DMS153 treated with DMSO at 0.1 percent for 48 hours (cell line): ENCODE measurements around the gene JAKMIP3.

Experiments
- DNase-seq: peaks from one replicate; lab custom pipeline; 2025; ENCODE audit not compliant: unreplicated experiment; lab: John Stamatoyannopoulos, UW

Gene JAKMIP3

DNA sequence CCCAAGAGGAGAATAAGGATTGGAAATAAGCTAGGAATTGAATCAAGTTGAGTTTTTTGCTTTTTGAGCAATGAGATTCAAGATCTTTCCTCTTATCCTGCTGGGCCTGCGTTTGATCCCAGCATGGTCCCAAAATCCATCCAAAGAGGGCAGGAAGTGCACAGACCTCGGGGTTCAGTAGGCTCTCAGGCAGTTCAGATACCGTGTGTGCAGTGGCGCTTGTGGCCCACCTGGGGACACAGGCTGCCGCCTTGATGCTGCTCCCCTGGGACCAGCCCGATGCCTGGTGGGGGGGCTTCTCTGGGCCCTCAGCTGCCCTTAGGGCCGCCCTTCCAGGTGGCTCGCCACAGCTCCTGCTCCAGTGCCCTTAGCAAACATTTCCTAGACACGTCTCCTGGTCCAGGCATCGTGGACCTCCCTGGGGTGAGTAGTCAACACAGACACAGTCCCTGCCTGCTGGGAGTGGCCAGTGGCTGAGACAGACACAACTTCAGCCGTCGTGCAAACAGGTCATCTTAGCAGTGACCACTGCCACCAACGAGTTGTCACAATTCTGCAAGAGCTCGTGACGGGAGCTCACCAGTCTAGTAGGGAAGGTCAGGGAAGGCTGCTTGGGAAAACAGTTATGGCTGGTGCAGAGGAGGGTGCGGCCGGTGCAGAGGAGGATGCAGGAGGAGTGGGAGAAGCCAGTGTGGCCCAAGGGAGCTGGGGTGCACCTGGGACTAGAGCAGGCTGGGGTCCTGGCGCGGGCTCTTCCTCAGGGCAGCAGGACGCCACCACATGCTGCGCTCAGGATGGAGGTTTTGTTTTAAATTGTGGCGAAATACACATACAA is 21.7 kb upstream of the JAKMIP3 start:
- DNase-seq: no peak

DNA sequence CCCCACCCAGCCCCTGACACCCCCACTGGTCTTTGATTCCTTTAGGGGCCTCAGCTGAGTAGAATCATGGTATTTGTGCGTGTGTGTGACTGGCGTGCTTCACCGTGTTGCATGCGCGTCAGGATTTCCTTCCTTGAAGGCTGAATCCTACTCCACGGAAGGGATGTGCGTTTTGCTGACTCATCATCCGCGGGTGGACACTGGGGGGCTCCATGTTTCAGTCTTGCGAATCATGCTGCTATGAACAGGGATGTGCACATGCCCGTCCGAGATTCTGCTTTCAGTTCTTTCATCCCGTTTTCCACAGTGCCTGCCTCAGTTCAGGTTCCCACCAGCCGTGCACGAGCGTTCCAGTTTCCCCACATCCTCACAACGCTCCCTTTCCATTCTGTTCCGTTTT is 20.9 kb upstream of the JAKMIP3 start:
- no peak for DNase-seq

DNA sequence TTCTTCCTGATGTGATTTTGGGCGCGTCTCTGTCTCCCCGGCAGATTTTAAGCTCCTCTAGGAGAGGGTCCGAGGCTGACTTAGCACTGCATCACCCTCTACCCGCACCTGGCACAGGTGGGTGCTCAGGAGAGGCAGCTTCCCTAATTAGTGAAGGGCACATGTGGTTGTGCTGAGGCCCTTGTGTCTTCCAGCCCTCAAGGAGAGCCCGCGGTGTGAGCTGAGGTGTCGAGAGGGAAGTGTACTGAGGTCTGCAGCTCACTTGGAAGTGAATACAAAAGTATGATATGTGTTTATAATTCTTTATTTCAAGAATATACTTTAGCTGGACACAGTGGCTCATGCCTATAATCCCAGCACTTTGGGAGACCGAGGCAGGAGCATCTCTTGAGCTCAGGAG is 20.4 kb upstream of the JAKMIP3 start:
- no peak for DNase-seq

DNA sequence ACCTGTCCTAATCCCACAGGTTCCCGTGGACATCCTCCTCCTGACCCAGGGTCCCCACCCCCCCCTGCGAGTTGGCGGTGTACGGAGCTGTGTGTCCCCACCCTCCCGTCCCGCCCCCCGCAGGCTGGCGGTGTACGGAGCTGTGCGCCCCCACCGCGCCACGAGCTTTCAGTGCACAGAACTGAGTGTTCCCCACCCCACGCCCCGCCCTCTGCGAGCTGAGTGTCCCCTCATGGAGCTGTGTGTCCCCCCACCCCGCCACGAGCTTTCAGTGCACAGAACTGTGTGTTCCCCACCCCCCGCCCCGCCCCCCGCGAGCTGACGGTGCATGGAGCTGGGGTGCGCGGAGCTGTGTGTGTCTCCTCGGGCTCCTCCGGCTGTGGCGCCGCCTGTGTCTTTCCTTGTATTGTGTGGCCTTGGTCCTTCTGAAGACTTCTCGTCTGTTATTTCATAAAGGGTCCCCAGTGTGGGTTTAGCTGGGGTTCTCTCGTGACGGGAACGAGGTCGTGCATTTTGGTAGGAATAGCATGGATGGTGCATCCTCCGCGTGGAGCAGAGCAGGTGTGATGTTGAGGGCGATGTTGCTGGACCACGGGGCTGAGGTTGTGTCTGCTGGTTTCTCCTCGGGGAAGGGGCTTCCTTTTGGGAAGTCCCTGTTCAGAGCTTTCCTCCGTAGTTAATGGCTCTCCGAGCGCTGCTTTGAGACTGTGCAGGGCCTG is 18.0 kb upstream of the JAKMIP3 start:
- DNase-seq: no peak

DNA sequence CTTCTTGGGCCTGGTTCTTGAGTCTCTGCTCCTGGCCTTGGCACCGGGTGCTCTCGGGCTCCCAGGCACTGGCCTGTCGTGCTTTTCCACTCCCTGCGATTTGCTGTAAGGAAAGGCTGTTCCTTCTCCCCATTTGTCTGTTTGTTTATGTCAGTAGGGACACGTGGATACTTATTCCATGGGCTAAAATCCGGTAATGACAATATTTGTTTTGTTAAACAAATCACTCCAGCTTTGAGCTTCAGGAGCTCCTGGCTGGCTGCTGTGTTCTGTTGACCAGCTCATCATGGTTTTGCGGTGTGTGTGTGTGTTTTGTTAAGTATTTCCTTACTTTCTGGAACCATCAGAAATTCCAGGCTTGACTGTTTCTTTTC is 17.5 kb upstream of the JAKMIP3 start:
- DNase-seq: no peak

DNA sequence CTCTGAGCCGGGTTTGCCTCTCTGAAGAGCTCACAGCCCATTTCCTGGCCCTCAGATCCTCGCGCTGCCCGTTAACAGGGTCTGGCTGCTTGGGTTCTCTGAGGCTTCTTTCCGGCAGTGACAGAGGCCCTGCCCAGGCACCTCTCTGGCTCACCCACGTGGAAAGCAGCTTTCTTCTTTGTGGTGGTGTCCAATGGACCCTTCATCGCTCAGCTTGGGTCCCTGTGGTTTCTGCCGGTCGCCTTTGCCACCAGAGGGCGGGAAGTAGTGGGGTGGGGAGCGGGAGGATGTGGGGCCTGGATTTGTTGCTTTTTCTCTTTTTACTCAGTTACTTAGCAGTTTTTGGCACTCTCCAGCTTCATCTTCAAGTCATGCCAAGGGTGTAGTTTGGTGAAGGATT is 15.6 kb upstream of the JAKMIP3 start:
- DNase-seq: no peak

DNA sequence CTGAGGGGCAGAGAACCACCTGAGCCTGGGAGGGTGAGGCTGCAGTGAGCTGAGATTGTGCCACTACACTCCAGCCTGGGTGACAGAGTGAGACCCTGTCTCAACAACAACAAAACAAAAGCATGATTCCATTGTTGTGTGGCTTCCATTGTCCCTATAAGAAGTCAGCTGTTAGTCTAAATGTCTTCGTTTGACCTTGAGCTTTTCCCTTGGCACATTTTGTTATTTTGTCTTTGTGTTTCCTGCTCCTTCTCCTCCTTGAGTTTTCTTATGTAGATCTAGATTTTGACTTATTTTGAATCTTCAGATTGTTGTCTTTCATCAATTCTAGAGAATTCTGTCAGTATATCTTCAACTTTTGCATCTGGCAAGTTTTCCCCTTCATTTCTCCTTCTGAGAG is 13.6 kb upstream of the JAKMIP3 start:
- DNase-seq: no peak

DNA sequence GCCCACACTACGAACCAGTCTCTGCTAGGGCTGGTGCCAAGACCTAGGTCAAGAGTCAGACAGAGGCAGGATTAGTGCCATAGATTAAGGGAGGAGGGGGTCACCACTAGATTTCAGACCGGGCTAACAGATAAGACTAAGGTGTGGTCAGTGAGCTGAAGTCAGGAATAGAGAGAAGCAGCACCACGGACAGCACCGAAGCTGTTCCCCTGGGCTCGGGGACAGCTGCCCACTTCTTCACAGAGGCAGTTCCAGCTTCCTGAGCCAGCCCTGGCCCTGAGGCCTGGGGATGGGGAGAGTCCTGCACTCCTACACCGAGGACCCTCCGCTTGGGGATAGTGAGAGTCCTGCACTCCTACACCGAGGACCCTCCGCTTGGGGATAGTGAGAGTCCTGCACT is 11.2 kb upstream of the JAKMIP3 start:
- DNase-seq: no peak

DNA sequence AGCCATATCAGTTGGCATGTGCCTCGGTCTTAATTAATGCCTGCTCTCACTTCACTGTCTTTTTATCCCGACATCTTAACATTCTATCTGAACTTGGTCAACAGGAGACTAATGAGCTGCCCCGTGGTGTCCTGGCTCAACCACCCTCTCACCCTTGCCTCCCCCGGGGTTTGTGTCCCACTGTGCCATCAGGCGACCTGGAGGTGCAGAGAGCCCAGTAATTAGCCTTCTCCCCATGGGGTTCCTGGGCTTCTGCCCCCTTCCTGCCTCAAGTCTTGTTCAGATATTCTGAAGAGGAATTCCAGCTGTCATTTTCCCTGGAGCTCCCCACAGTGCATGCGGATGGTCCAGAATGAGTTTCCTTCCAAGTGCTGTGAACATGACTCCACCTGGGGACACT is 10.1 kb upstream of the JAKMIP3 start:
- no peak for DNase-seq

DNA sequence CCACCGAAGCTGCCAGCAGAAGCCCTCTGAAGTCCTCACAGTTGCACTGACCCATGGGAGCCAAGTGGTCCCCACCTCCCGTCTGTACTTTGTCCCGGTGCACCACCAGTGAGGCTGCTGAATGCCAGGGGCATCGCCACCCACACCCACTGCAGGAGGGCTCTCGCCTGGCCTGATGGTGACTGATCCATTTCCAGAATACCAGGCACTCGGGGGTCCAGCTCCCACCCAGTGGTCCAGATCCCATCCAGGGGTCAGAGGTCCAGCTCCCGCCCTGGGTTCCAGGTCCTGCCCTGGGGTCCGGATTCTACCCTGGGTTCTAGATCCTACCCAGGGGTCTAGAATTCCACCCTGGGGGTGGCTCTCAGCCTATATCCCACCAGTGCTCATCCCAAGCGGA is 9.1 kb upstream of the JAKMIP3 start:
- DNase-seq: no peak

DNA sequence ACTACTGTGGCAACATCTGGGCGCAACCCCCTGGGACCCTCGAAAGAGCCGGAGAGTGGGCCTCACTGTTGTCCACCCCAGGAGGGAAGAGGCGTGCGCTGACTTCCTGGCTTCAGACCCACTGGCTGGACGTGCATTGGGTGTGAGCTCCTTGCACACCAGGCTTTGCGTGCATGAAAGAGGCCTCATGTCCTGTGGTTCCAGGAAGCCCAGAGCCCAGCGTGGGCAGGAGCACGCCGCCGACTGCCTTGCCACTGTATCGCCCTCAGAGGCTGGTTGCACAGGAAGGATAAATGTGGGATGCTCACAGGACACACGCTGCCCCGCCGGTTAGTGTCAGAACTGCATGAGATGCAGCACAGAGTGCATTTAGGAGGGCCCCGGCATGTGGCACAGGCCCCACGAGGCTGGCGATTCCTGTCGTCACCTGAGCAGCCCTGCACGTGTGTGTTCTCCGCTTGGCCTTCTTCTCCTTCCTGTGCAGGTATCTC is 8.5 kb upstream of the JAKMIP3 start:
- no peak for DNase-seq

DNA sequence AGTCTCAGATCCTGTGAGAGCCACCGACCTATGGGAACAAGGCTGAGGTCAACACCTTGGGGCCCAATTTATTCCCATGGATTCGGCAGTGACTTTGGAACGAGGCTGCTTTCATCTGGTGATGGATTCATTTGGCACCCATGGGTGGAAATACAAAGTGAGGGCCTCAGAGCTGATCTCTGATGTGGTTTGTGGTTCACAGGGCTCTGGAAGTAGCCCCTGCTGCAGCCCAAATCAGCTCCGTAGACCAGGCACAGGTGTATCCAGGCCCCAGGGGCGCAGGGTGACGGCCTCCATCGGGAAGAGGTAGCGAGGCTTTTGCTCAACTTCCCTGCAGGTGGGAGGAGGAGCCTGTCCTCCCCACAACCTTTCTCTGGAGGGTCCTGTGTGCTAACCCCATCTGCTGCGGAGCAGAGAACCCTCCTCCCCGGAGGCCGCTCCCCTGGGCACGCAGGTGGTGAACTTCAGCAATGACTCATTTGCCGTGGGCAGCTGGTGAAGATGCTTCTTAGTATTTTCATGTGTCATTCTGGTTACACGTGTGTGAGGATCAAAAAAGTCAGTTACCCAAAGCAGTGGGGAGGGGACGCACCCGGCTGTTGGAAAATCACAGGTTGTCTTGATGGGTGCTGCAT is 7.5 kb upstream of the JAKMIP3 start:
- no peak for DNase-seq

DNA sequence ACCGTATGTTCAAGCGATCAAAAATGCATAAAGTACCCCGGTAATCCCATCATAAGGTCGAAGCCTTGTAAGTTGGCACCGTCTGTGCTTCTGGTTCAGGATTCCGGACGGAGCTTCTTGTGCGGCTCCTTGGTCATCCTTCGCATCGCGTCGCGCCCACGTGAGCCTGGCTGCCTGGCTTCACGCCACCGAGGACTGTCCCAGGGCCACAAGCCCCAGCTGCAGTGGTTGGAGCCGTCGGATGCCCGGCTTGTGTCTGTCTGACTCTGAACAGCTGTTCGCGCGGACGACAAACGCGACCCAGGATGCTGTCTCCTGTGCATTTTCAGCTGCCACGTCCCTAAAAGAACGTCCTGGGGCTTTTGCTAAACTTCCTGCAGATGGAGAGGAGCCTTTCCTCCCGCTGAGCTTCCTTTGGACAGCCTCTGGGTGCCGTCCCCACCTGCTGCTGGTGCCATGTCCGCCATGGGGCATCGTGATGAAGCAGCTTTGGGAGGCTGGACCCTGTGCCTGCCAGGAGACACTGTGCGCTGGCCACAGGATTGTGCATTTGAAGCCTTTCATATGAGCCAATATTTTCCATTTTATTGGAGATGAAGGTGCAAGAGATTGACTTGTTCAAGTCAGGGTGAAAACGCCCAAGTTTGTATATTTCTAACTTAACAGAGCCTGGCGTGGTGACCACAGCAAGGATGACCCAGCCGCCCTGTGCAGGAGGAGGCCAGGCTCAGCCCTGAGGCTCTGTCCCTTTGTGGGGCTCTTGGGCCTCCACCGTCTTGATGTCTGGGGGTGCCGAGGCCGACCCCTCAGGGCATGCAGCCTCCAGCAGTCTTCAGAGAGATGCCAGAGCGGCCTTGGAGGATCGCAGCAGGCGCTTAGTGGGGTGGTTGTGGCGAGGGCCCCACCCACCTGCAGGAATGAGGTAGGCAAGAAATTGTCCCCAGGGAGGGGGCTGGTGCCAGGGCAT is 6.7 kb upstream of the JAKMIP3 start:
- DNase-seq: no peak

DNA sequence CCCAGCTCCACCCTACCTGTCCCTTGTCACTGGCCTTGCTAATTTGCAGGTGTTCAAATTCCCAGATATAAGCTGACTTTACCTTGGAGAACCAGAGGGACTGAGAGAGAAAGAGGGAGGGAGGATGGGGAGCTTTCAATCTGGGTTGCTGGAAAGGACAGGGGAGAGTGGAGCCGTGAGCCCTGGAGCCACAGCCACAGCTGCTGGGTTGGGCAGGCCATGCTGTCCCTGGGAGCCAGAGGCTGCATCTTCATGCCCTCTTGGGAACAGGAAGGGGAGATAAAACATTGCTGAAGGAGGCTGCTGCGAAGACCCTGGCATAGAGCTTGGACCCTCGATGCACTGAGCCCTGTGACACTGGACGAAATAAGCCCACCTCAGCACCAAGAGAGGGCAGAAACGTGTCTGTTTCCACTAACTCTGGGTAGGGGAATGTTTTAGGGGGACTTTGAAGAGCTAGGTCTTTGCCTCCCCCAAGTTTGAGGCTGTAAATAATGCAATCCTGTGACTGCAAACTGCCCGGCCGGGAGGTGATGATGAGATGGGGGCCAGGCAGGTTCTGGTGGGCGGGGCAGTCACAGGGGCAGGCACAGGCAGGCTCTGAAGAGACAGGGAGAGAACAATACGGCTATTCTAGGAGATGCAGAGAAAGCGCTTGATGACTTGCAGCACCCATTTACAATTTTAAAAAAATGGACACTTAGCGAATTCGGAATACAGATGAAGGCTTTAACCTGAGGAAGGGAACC is 5.8 kb upstream of the JAKMIP3 start:
- DNase-seq: no peak

DNA sequence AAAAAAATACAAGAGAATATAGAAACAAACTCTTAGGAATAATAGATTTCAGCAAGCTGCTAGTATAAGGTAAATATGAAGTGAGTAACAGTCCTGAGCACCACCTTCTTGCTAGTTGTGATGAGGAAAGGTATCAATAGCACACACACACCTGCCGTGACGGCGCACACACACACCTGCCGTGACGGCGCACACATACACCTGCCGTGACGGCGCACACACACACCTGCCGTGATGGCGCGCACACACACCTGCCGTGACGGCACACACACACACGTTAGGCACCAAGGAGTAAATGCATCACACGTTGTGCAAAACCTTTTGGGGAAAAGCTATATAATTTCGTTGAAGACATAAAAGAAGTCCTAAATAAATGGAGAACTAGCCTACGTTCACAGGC is 4.7 kb upstream of the JAKMIP3 start:
- DNase-seq: no peak

DNA sequence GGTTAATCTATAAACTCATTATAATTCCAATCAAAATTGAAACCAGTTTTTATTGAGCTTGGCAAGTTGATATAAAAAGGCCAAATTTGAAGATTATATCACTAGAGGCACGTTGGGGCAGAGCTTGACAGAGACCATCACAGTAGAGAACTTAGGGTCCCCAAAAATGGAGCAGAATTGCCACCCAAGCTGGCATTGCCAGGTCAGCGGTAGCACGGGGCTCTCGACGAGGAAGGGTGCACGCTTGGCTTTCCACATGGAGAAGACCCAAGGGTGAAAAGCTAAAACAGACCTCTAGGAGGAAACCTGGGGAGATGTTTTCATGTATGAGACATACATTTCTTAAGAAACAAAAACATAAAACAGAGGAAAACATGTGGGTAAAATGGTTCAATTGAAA is 4.3 kb upstream of the JAKMIP3 start:
- DNase-seq: no peak

DNA sequence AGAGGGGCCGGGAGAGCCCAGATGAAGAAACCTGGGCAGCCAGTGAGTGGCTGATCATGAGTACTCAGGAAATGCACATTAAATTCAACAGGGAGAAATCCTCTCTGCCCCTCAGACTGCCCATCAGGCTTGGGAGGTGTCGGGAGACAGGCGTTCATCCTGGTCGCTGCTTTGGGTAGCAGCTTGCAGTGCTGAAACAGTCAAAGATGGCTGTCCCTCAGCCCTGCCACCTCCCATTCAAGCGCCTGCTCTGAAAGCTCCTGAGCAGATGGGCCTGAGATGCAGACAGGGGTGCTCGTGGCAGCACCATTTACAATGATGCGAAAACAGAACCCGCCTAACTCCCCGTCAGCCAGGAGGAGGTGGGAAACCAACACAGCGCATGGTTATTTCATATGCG is 3.6 kb upstream of the JAKMIP3 start:
- DNase-seq: no peak

DNA sequence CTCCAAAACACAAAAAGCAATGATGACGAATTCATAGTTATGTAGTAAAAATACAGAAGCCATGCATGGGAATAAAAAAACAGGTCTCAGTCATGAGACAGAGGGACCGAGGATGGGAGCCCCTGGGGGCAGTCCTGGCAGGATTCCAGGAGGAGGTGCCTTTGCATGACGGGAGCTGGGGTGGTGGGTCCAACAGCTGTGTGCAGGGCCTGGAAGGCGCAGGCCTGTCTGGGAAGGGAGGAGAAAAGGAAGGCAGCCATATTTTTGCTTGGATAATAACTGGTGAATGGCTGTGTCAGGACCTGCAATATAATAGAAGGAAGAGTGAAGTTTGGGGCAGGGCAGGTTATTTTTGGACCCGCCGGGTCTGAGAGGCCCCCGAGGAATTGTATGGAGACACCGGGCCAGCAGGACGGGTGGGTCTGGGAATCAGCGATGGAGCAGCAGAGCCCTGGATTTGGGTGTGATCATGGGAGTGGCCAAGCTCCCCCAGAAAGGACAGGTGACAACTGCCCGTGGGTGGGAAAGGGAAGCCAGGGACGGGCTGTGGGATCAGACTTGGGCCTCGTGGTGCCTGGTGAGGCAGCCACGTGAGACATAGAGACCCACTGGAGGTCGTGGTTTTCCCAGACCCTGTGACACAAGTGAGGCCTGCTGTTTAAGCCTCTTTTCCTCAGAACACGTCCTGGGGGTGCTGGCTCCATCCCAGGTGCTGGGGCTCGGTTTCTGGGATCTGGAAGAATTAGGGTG is 2.9 kb upstream of the JAKMIP3 start:
- DNase-seq: no peak

DNA sequence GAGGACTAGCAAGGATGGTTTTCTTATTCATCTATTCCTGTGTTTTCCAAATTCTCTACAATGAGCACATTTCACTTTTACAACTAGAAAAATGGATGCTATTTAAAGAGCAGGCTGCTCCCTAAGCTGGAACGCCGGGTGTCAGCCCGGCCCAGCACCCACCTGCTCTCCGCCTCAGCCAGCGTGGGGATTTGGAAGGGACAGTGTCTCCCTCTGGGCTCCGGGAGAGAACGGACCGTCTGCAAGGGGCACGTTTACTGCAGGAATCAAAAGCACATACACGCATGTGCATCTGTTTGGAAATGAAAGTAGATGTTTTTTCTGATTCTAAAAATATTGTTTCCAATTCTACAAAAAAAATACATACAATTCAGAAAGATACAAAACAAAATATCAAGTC is 2.3 kb upstream of the JAKMIP3 start:
- DNase-seq: no peak
